ENCODE results near the gene MICAL2. TPM values are rescaled to one million over a fixed set of nuclear protein-coding genes. Genes with fewer than 3 reads are reported as not detected.

Gene MICAL2
- total RNA-seq, 1 experiment from 2014 or later, result 62.9 TPM

DNA sequence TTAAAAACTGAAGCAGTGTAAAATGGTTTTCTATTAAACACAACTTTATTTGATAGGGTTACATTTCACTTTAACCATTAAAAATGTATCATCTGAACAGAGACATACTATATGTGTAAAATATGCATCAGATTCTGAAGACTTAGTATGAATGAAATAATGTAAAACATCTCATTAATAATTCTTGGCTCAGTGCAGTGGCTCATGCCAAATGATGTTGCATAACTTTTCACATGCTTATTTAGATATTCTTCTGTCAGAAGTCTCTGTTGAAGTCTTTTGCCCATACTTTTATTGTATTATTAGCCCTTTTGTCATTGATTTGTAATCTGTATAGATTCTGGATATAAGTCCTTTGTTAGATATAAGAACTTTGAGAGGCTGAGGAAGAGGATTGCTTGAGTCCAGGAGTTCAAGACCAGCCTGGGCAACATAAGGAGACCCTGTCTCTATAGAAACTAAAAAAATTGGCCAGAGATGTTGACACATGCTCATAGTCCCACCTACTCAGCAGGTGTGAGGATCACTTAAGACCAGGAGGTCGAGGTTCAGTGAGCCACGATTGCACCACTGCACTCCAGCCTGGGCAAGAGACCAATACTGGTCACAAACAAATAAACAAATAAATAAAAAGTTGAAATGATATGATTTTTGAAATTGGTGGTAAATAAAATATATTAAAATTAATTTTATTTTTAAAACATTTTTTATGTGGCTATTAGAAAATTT is 193.2 kb downstream of the MICAL2 start:
- Histone ChIP-seq H4K20me1 (ENCODE audit: low read length) (no peaks in the 10 kb centered on the region), H3K9me3 (ENCODE audit: low read length) (peaks cover 7% of the 10 kb centered on the region; the same call in 1 of the 2 replicates), H3K79me2 (ENCODE audit: low read length) (no peaks in the 10 kb centered on the region), H3K36me3 (ENCODE audit: low read depth, low read length) (no peaks in the 10 kb centered on the region), H3K4me2 (ENCODE audit: low read length) (no peak overlapping the region), H3K9me2 (replicated peaks; ENCODE audit: low read length) (no peaks in the 10 kb centered on the region), H3K27me3 (ENCODE audit: low read length) (no peaks in the 10 kb centered on the region), H3K4me3 (ENCODE audit: low read length) (no peak overlapping the region), H2AFZ (ENCODE audit: low read length) (no peak overlapping the region), H3K9ac (ENCODE audit: low read length) (no peak overlapping the region), H3K4me1 (ENCODE audit: insufficient read depth, low read length) (no peaks in the 10 kb centered on the region), H3K27ac (ENCODE audit: low read length) (no peak overlapping the region), H3F3A (ENCODE audit: low read length, unreplicated experiment) (no peaks in the 10 kb centered on the region)
- TF ChIP-seq EZH2 (IDR thresholded peaks at IDR 0.05; ENCODE audit: low read length, unreplicated experiment), result no peak
- no peak for TF ChIP-seq EZH2phosphoT487 (IDR thresholded peaks at IDR 0.05; ENCODE audit: borderline replicate concordance, low read length)
- TF ChIP-seq CTCF (conservative IDR thresholded peaks at IDR 0.05; ENCODE audit: low read depth, low read length), result no peak
- BruUV-seq (replicated peaks), result no TSS peak
- DNase-seq, result no peak
- ChIA-PET CTCF (no interaction called here), POLR2A (ENCODE audit: unreplicated experiment) (no interaction called here)
- ATAC-seq, result no peak
- intact Hi-C loops (cut with micrococcal nuclease), result no loop called here

DNA sequence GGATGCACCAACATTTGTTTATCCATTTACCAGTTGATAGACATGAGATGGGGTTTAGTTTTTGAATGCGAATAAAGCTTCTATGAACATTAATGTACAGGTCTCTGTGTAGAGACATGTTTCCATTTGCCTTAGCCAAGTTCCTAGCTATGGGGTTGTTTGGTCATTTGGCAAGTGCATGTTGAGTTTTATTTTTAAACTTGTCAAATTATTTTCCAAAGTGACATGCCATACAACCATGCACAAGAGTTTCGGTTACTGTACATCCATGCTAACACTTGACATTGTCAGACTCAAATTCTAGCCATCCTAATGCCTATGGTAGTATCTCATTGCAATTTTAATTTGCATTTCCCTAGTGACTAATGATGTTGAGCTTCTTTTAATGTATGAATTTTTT is 196.4 kb downstream of the MICAL2 start:
- H3K9me2 ChIP-seq (replicated peaks; ENCODE audit: low read length), result no peaks in the 10 kb centered on the region
- TF ChIP-seq CTCF (conservative IDR thresholded peaks at IDR 0.05; ENCODE audit: low read depth, low read length), result no peak
- no peak for TF ChIP-seq EZH2 (IDR thresholded peaks at IDR 0.05; ENCODE audit: low read length, unreplicated experiment)
- no peak for TF ChIP-seq EZH2phosphoT487 (IDR thresholded peaks at IDR 0.05; ENCODE audit: borderline replicate concordance, low read length)
- no peaks in the 10 kb centered on the region for H3K4me1 ChIP-seq (ENCODE audit: insufficient read depth, low read length)
- no peak overlapping the region for H2AFZ ChIP-seq (ENCODE audit: low read length)
- BruUV-seq (replicated peaks), result no TSS peak
- CTCF ChIA-PET, result no interaction called here
- POLR2A ChIA-PET (ENCODE audit: unreplicated experiment), result no interaction called here
- H3K27ac ChIP-seq (ENCODE audit: low read length), result no peak overlapping the region
- H3K79me2 ChIP-seq (ENCODE audit: low read length), result no peaks in the 10 kb centered on the region
- ATAC-seq (no peak), DNase-seq (no peak)
- no peak overlapping the region for H3K9ac ChIP-seq (ENCODE audit: low read length)
- no peak overlapping the region for H3K4me2 ChIP-seq (ENCODE audit: low read length)
- H3K27me3 ChIP-seq (ENCODE audit: low read length), result no peaks in the 10 kb centered on the region
- no peaks in the 10 kb centered on the region for H3F3A ChIP-seq (ENCODE audit: low read length, unreplicated experiment)
- intact Hi-C loops (cut with micrococcal nuclease), result no loop called here
- no peaks in the 10 kb centered on the region for H3K9me3 ChIP-seq (ENCODE audit: low read length)
- no peak overlapping the region for H3K4me3 ChIP-seq (ENCODE audit: low read length)
- H3K36me3 ChIP-seq (ENCODE audit: low read depth, low read length), result no peaks in the 10 kb centered on the region
- H4K20me1 ChIP-seq (ENCODE audit: low read length), result no peaks in the 10 kb centered on the region

DNA sequence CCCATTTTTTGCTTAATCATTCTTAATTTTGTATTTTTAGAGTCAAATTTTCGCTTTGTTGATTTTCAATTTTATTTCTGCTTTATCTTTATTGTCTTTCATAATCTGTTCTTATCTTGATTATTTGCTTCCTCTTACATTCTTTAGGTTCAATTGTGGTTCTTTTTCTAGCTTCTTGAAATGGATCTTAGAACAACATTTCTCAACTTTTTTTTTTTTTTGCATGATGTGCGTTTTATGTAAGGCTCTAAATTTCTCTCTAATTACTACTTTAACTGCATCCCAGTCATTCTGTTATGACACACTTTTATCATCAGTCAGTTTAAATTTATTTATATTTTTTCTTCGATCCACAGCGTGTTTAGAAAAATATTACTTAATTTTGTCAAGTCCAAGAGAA is 201.7 kb downstream of the MICAL2 start:
- H2AFZ ChIP-seq (ENCODE audit: low read length), result no peak overlapping the region
- H3K9me2 ChIP-seq (replicated peaks; ENCODE audit: low read length), result no peaks in the 10 kb centered on the region
- H3K79me2 ChIP-seq (ENCODE audit: low read length), result no peaks in the 10 kb centered on the region
- TF ChIP-seq CTCF (conservative IDR thresholded peaks at IDR 0.05; ENCODE audit: low read depth, low read length) (no peak), EZH2 (IDR thresholded peaks at IDR 0.05; ENCODE audit: low read length, unreplicated experiment) (no peak), EZH2phosphoT487 (IDR thresholded peaks at IDR 0.05; ENCODE audit: borderline replicate concordance, low read length) (no peak)
- POLR2A ChIA-PET (ENCODE audit: unreplicated experiment), result no interaction called here
- no peak overlapping the region for H3K9ac ChIP-seq (ENCODE audit: low read length)
- intact Hi-C loops (cut with micrococcal nuclease), result no loop called here
- no peak for ATAC-seq
- no peak overlapping the region for H3K4me3 ChIP-seq (ENCODE audit: low read length)
- H3F3A ChIP-seq (ENCODE audit: low read length, unreplicated experiment), result no peaks in the 10 kb centered on the region
- peaks cover 7% of the 10 kb centered on the region for H3K9me3 ChIP-seq (ENCODE audit: low read length)
- H3K27me3 ChIP-seq (ENCODE audit: low read length), result no peaks in the 10 kb centered on the region
- no peaks in the 10 kb centered on the region for H3K4me1 ChIP-seq (ENCODE audit: insufficient read depth, low read length)
- H3K36me3 ChIP-seq (ENCODE audit: low read depth, low read length), result peaks cover 5% of the 10 kb centered on the region; the same call in 1 of the 2 replicates
- DNase-seq, result no peak
- H3K27ac ChIP-seq (ENCODE audit: low read length), result no peak overlapping the region
- no TSS peak for BruUV-seq (replicated peaks)
- H3K4me2 ChIP-seq (ENCODE audit: low read length), result no peak overlapping the region
- CTCF ChIA-PET, result interaction anchor here (0.7 kb wide), 1 partner anchor 23 kb away, joined by 6 read pairs; no protein-coding TSS in a partner anchor
- no peaks in the 10 kb centered on the region for H4K20me1 ChIP-seq (ENCODE audit: low read length)

All from PC-3 (cell line).